Testis (tissue), 2 donors: ENCODE measurements around the gene CADPS.

Experiments used
- POLR2A ChIP-seq: fragments of 450-650 bp; IDR thresholded peaks from one replicate; pipeline ENCODE4 v1.6.1; 2017; ENCODE audit warnings: antibody characterized with exemption, mild to moderate bottlenecking, moderate library complexity
- TF ChIP-seq, protein P1 (sequence below), 3 experiments: fragments of 450-650 bp in 2 of 3; fragments of 200-600 bp in 1 of 3; sonication (generic) in 1 of 3; IDR thresholded peaks; one replicate each; pipeline ENCODE4 v1.5.1; 2016 to 2019; ENCODE audit warnings: antibody characterized with exemption in 3 of 3, mild to moderate bottlenecking in 2 of 3, moderate library complexity in 1 of 3

DNA sequence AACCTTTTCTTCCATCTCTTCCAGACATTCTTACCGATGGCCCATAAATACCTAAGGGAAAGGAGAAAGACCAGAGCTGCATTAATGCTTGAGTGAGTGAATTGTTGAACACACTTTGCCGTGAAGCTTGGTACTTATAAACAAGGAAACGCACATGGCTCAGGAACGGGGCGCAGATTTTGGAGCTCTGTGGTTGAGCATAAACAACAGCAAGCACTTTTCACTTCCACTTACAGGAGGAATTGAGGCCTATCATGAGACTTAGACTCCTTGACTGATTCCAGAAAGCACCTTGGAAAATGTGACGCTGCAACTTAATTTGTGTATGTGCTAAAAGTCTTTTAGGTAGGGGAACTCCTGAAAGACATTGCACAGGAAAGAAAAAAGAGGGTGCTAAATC, 304.3 kb downstream of the CADPS start:
- TF ChIP-seq, protein P1, sequence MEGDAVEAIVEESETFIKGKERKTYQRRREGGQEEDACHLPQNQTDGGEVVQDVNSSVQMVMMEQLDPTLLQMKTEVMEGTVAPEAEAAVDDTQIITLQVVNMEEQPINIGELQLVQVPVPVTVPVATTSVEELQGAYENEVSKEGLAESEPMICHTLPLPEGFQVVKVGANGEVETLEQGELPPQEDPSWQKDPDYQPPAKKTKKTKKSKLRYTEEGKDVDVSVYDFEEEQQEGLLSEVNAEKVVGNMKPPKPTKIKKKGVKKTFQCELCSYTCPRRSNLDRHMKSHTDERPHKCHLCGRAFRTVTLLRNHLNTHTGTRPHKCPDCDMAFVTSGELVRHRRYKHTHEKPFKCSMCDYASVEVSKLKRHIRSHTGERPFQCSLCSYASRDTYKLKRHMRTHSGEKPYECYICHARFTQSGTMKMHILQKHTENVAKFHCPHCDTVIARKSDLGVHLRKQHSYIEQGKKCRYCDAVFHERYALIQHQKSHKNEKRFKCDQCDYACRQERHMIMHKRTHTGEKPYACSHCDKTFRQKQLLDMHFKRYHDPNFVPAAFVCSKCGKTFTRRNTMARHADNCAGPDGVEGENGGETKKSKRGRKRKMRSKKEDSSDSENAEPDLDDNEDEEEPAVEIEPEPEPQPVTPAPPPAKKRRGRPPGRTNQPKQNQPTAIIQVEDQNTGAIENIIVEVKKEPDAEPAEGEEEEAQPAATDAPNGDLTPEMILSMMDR (IDR thresholded peaks at IDR 0.05): no peak
- TF ChIP-seq POLR2A: no peak
